Fibroblast of mammary gland (primary cell): ENCODE data around the gene THAP11.
"Not testable (repeated sequence)": the region's sequence is repeated elsewhere in the genome, so short reads cannot be mapped to it uniquely, and the experiment has no call there.

Experiments
- DNase-seq: peaks from one replicate; pipeline ENCODE4 v3.0.0-alpha.2; 2010; ENCODE audit warnings: low read depth
- H3K4me3 ChIP-seq: 2 replicates; pipeline ENCODE4 v1.5.1; 2011; ENCODE audit warnings: low read depth, mild to moderate bottlenecking, low read length, moderate library complexity; ENCODE audit not compliant: control insufficient read depth
- CTCF ChIP-seq: conservative IDR thresholded peaks from 2 replicates; pipeline ENCODE4 v1.5.1; 2011; ENCODE audit warnings: low read depth, low read length, inconsistent platforms; ENCODE audit not compliant: control insufficient read depth, insufficient read depth

THAP11 gene

DNA sequence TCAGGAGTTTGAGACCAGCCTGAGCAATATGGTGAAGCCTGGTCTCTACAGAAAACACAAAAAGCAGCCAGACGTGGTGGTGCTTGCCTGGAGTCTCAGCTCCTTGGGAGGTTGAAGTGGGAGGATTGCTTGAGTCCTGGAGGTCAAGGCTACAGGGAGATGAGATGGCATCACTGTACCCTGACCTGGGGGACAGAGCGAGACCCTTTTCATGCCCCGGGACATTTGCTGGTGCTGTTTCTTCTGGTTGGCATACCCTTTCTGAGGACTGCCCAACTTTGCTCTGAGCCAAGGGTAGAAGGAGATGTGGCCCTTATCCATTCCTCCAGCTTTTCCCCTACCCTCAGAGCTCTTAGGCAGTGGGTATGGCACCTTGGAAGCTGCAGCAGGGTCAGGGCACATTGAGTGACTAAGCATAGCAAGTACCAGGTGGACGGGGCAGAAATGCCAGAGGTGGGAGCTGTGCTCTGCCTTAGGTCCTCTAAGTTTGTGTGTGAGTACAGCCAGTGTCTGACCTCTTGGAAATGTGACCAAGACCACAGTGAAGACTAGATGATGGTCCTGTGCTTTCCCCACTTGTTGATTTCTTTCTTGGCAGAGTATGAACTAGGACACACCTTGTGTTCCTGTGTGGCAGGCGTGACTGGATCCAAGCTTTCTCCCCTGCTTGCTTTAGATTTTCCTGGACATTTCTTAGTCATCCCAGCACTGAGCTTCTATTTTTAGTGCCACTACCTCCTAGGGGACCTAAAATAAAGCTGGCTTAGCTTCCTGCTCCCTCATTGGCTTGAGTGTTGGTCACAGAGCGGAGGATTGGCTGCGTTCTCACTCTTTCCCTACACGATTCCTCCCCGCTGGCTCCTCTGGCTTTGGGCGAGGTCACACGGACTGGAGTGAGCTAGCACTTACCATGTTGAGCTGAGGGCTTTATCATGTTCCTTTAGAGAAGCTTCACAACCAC is 20.8 kb downstream of the THAP11 start:
- DNase-seq, result peak; percentile 89
- H3K4me3 ChIP-seq, result no peak overlapping the region
- no peak for TF ChIP-seq CTCF

DNA sequence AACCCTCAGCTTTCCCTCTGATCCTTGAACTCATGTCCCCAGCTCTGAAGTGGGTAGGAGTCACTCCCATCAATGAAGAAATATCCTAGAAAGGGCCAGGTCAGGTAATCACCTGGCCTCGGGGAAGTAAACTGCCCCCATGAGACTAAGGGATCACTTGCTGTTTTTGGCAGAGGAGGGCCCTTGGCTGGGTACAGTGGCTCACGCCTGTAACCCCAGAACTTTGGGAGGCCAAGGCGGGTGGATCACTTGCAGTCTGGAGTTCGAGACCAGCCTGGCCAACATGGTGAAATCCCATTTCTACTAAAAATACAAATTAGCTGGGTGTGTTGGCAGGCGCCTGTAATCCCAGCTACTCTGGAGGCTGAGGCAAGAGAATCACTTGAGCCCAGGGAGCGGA is 21.9 kb downstream of the THAP11 start:
- H3K4me3 ChIP-seq, DNase-seq: not testable (repeated sequence)

- DNase-seq, result no peak
- TF ChIP-seq CTCF, result no peak
- H3K4me3 ChIP-seq, result no peak overlapping the region
These were observed 22.5 kb downstream of the THAP11 start for GRCh38 chr16:67864594-67864993.

DNA sequence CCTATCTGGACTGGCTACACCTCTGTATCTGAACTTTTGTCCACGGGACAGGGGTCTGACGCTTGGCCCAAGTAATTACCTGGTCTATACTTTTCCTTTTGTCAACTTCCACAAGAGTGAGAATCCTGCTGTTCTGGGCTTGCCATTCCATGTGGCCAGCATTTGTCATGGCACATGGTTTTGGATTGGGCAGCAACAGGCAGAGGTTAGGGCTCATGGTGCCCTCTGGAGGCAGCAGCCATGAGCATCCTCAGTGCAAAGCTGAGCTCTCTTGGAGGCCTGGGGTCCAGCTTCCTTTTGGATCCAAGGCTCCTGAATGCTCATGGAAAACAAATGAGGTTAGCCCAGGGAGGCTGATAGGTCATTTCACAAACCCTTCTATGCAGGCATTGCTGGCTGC is 23.2 kb downstream of the THAP11 start:
- peak; percentile 48 for TF ChIP-seq CTCF
- H3K4me3 ChIP-seq, result no peak overlapping the region
- DNase-seq, result peak; percentile 61

GRCh38 chr16:67868290-67868689 is 26.2 kb downstream of the THAP11 start:
- DNase-seq, result no peak
- no peak overlapping the region for H3K4me3 ChIP-seq
- TF ChIP-seq CTCF, result no peak

GRCh38 chr16:67869653-67870052 is 27.5 kb downstream of the THAP11 start:
- H3K4me3 ChIP-seq, result no peak overlapping the region
- no peak for DNase-seq
- TF ChIP-seq CTCF, result no peak

DNA sequence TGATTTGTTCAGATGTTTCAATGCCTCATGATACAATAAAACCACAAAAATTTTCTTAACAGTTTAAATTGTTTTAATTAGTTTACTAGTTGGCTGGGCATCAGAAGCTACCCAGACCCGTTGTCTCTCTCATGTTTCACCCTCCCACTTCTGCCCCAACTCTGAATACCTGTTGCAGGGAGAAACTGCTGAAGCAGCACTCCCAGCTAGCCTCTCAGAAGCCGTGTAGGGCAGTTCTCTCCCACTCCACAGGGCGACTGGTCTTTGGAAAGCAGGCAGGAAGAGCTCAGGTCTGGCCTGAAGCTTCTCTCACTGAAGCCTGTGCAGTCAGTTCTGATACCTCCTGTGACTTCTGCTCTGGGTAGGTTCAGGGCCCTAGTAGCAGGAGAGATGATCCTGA is 29.1 kb downstream of the THAP11 start:
- H3K4me3 ChIP-seq, result no peak overlapping the region
- DNase-seq, result no peak
- no peak for TF ChIP-seq CTCF
